Epidermal melanocyte (primary cell): Measurements from ENCODE around the gene GPALPP1.
A peak's percentile ranks its signal among the peaks of the same experiment; 100 is the strongest.
"Not testable (repeated sequence)": the region's sequence is repeated elsewhere in the genome, so short reads cannot be mapped to it uniquely, and the experiment has no call there.

ENCODE experiments used
- DNase-seq: peaks from one replicate; pipeline ENCODE4 v3.0.0; 2011; ENCODE audit warnings: low spot score; ENCODE audit not compliant: insufficient read length

Gene GPALPP1, protein sequence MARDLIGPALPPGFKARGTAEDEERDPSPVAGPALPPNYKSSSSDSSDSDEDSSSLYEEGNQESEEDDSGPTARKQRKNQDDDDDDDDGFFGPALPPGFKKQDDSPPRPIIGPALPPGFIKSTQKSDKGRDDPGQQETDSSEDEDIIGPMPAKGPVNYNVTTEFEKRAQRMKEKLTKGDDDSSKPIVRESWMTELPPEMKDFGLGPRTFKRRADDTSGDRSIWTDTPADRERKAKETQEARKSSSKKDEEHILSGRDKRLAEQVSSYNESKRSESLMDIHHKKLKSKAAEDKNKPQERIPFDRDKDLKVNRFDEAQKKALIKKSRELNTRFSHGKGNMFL

GRCh38 chr13:44989071-44989889 is at the start of gene GPALPP1, which contains the start of gene NUFIP1:
TSS of gene GPALPP1 (plus strand) at chr13:44989538. CDS start at chr13:44989655, 117 bp downstream.
TSS of gene NUFIP1 (minus strand) at chr13:44989471. CDS start at chr13:44989436, 35 bp downstream.
- peak; percentile 96 for DNase-seq

GRCh38 chr13:44943411-44943810 is 45.9 kb upstream of the GPALPP1 start:
- not testable (repeated sequence) for DNase-seq

GRCh38 chr13:44951184-44951583 is 38.2 kb upstream of the GPALPP1 start:
- no peak for DNase-seq

GRCh38 chr13:44952671-44953070 is 36.7 kb upstream of the GPALPP1 start:
- DNase-seq: no peak

- DNase-seq: no peak
Observed at GRCh38 chr13:44954224-44954623, 35.1 kb upstream of the GPALPP1 start.

- DNase-seq: no peak
Observed at GRCh38 chr13:44955406-44955805, 33.9 kb upstream of the GPALPP1 start.

DNA sequence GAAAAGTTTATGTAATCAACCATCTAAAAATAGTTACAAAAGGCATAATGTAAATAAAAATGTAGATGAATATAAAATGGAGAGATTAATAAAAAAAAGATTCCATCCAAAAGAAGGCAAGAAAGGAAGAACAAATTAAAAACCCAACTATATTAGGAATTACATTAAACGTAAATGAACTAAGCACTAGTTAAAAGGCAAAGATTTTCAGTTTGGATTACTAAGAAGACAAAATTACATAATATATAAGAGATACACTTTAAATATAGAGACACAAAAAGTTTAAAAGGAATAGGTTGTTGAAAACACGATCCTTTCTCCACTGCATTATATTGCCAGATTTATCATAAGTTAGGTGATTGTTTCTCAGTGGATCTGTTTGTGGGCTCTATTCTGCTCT is 27.3 kb upstream of the GPALPP1 start:
- DNase-seq: no peak

- no peak for DNase-seq
Observed at GRCh38 chr13:44967704-44968433, 21.5 kb upstream of the GPALPP1 start.

GRCh38 chr13:44968434-44968815 is 20.9 kb upstream of the GPALPP1 start:
- no peak for DNase-seq

GRCh38 chr13:44969551-44970484 is 19.5 kb upstream of the GPALPP1 start:
- peak; percentile 57 for DNase-seq

- no peak for DNase-seq
Observed at GRCh38 chr13:44971656-44972595, 17.4 kb upstream of the GPALPP1 start.

DNA sequence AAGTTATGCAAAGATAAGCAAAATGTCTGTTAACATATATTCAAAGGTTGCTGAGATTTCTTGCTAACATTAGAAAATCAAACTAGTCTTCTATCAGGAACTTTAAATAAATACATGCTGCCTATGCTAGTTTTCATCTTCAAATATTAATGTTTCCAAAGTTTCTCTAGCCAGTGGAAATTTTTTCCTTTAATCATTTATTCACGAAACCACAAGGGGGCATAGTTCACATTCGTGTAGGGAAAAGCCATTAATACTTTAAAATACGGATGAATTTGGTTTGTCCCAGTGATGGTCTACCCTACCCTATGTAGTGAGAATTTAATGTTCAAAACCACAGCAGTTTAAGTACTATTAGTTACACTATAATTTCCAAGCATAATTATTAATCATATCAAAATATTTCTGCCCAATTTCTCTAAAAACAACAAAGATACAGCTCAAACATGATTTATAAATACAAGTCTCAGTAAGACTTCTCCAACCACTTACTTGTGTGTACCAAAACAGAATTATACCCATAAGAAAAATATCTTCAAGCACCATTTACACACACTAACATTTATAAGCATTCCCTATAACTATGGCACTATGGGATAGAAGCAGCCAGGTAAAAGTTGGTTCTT is 16.3 kb upstream of the GPALPP1 start:
- no peak for DNase-seq

DNA sequence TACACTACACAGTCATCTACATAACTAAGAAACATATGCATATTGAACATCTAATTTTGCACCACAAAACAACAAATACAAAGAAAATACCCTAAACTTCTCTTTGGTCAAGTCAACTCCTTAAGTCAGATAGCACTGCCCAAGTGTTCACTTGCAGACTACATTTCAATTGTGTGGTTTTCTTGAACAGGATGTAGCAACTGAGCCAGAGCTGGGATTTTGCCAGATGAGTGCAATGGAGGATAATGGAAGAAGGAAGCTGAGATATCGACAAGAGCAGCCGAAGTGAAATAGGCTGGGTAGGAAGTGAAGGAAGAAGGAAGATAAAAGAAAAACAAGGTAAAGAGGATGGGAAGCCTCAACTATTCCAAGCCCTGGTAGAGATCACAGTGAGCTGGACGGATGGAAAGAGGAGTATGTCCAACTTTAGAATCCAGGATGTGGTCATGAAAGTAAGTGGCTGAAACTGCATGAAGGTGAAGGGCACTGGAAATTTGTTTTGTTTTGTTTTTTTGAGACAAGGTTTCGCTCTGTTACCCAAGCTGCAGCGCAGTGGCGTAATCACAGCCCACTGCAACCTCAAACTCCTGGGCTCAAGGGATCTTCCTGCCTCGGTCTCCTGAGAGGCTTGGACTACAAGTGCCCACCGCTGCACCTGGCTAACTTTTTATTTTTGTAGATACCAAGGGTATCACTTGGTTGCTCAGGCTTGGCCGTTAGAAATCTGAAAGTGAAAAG is 15.1 kb upstream of the GPALPP1 start:
- DNase-seq: no peak

- no peak for DNase-seq
Observed at GRCh38 chr13:44976196-44976595, 13.1 kb upstream of the GPALPP1 start.

DNA sequence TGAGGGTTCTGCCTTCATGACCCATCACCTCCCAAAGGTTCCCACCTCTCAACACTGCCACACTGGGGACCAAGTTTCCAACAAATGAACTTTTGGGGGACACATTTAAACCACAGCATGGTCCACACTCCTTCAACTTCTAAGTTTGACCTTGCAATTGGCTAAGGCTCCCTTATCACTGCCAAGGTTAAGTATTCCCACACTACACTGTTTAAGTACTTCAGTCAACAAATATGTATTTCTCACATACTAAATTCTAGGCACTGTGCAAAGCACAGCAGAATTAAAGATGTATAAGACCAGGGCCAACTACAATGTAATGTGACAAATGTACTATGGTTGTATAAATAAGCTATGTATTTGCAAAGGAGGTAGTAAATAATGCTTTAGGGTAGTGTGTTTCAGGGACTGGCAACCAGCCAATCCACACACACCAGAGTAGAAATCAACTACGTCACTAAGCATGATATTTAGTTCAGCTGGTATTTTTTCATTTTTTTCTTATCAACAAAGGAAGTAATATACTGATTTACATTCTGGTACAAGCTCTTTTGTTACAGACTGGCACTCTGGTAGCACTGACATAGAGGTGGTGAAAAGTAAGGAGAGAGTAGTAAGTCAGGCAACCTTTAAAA is 12.3 kb upstream of the GPALPP1 start:
- DNase-seq: no peak

DNA sequence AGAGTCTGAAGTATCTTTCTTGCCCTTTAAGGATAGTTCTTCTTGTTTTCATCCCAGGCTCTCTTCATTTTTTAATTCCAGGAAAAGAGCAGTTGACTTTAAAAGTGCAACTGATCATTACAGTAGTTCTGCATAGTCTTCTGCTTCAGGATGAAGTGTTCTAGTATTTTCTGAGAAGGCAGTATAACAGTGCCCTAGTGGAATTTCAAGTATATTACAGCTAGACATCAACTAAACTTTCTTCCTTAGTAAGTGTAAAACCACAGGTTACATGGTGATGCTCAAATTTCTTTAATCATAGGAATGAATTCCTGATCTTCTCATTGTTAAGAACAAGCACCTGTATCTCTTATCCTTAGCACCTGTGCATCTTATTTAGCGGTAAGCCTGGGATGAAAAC is 11.0 kb upstream of the GPALPP1 start:
- no peak for DNase-seq

- no peak for DNase-seq
Observed at GRCh38 chr13:44989941-44990340, 603 bp downstream of the GPALPP1 start.

GRCh38 chr13:45003417-45003816 is 14.1 kb downstream of the GPALPP1 start:
- no peak for DNase-seq
